ENCODE results near the gene USP30. TPM values are rescaled to one million over a fixed set of nuclear protein-coding genes. Genes with fewer than 3 reads are reported as not detected.

USP30 gene
- total and polyA plus RNA-seq, 10 of the 15 experiments (the other 5 are each of a cell fraction or from before 2014, with no cell fraction given) = 2.1 to 16.2 (median 6.4) TPM

DNA sequence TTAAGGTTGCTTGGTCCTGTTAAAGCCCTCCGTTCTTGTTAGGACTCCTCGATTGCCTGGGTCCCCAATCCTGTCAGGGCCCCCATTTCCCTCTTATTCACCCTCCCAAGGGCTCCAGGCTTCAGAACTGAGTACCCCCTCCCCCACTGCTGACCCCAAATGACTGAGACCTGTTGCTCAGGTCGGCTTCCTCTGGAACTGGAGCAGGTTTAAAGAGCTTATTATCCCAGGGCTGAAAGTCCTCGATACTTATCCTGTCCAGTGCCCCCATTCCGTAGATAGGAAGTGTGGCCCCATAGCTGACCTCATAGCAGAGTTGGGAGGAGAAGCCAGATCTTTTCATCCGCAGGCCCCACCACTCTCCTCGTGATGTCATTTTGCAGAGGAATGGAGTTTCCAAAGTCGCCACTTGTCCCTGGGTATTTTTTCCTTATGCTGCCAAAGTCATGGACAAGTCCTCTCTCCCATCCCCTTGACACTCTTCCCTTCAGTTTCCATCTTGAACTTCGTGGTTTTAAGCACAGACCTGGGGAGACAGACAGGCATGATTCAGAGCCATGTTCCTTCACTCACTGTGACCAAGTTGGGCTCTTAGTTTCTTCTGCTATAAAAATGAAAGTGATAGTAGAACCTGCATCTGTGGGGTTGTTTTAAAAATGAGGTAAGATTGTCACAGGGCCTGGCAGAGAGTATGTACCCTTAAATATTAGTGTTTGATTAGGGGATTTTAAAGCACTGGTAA is 1.2 kb downstream of the USP30 start (continued):
- TF ChIP-seq, protein P1, sequence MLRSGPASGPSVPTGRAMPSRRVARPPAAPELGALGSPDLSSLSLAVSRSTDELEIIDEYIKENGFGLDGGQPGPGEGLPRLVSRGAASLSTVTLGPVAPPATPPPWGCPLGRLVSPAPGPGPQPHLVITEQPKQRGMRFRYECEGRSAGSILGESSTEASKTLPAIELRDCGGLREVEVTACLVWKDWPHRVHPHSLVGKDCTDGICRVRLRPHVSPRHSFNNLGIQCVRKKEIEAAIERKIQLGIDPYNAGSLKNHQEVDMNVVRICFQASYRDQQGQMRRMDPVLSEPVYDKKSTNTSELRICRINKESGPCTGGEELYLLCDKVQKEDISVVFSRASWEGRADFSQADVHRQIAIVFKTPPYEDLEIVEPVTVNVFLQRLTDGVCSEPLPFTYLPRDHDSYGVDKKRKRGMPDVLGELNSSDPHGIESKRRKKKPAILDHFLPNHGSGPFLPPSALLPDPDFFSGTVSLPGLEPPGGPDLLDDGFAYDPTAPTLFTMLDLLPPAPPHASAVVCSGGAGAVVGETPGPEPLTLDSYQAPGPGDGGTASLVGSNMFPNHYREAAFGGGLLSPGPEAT (IDR thresholded peaks at IDR 0.05; ENCODE audit: low read depth) = 0 out of 2 replicates have a peak, but pooled peaks have one; percentile 33
- TF ChIP-seq, protein P2, sequence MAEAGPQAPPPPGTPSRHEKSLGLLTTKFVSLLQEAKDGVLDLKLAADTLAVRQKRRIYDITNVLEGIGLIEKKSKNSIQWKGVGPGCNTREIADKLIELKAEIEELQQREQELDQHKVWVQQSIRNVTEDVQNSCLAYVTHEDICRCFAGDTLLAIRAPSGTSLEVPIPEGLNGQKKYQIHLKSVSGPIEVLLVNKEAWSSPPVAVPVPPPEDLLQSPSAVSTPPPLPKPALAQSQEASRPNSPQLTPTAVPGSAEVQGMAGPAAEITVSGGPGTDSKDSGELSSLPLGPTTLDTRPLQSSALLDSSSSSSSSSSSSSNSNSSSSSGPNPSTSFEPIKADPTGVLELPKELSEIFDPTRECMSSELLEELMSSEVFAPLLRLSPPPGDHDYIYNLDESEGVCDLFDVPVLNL (IDR thresholded peaks at IDR 0.05; ENCODE audit: low read depth, low read length) = no peak
- no peak for TF ChIP-seq ZZZ3 (IDR thresholded peaks at IDR 0.05; ENCODE audit: control insufficient read depth, insufficient read length, low read depth)
- TF ChIP-seq RUNX3 (IDR thresholded peaks at IDR 0.05; ENCODE audit: low read length) = peak; percentile 31; the same call in 1 of the 2 replicates
- TF ChIP-seq RAD51 (IDR thresholded peaks at IDR 0.05) = peak; percentile 48; the same call in 1 of the 2 replicates
- TF ChIP-seq MTA2 (IDR thresholded peaks at IDR 0.05; ENCODE audit: low read depth) = no peak
- no peak for TF ChIP-seq IKZF1 (conservative IDR thresholded peaks at IDR 0.05)
- peak; percentile 60; the same call in 1 of the 2 replicates for TF ChIP-seq MXI1 (IDR thresholded peaks at IDR 0.05; ENCODE audit: low read depth, low read length)
- no peak for TF ChIP-seq SUPT20H (IDR thresholded peaks at IDR 0.05; ENCODE audit: borderline replicate concordance, control insufficient read depth, low read depth, low read length)
- no peak for TF ChIP-seq WRNIP1 (IDR thresholded peaks at IDR 0.05; ENCODE audit: borderline replicate concordance, low read depth, low read length)
- TF ChIP-seq NRF1 (conservative IDR thresholded peaks at IDR 0.05; ENCODE audit: low read depth, low read length) = no peak

All from GM12878 (cell line).